Panc1 (cell line): ENCODE data around the gene RUNX1. TPM values are rescaled to one million over a fixed set of nuclear protein-coding genes. Genes with fewer than 3 reads are reported as not detected.
A peak's percentile ranks its signal among the peaks of the same experiment; 100 is the strongest.

Experiments
- ATAC-seq: fragments of 200-7000 bp; cut with Tn5 transposase; 2 replicates; pipeline ENCODE4 v1.9.1; 2020; ENCODE audit warnings: mild to moderate bottlenecking, moderate library complexity
- BruUV-seq: library from RNA; stranded (reverse); fragments of 400-500 nt; replicated peaks from 2 replicates; lab custom pipeline; 2021; lab: Mats Ljungman, UMichigan
- CTCF ChIA-PET: fragments of 300-600 bp; sonication (Branson Sonifier 250); formaldehyde crosslinking; loops from one replicate; lab custom pipeline; 2022; ENCODE audit warnings: antibody characterized with exemption; lab: Charles Lee
- POLR2A ChIA-PET: fragments of 300-600 bp; sonication (Branson Sonifier 250); formaldehyde crosslinking; loops from one replicate; lab custom pipeline; 2022; ENCODE audit warnings: antibody characterized with exemption; lab: Charles Lee
- DNase-seq: peaks from one replicate; pipeline ENCODE4 v3.0.0-alpha.2; 2010; ENCODE audit warnings: low read depth, low spot score
- H3K27ac ChIP-seq: 2 replicates; pipeline ENCODE4 v1.5.1; 2011; ENCODE audit warnings: mild to moderate bottlenecking, low read length, inconsistent platforms
- H3K27me3 ChIP-seq: fragments of 200-500 bp; sonication (Bioruptor generic); 2 replicates; pipeline ENCODE4 v1.6.0; 2014; ENCODE audit warnings: low read length, inconsistent platforms; ENCODE audit not compliant: control insufficient read depth, insufficient read depth
- H3K36me3 ChIP-seq: fragments of 200-500 bp; sonication (Bioruptor generic); 2 replicates; pipeline ENCODE4 v1.5.1; 2014; ENCODE audit warnings: inconsistent platforms, mild to moderate bottlenecking, low read length, moderate library complexity; ENCODE audit not compliant: control insufficient read depth, insufficient read depth
- H3K4me1 ChIP-seq: 2 replicates; pipeline ENCODE4 v1.5.1; 2011; ENCODE audit warnings: inconsistent platforms, mild to moderate bottlenecking, low read length, moderate library complexity; ENCODE audit not compliant: control insufficient read depth, insufficient read depth
- H3K4me3 ChIP-seq, 2 experiments: 2 replicates each; pipeline ENCODE4 v1.5.1; 2011 to 2012; ENCODE audit warnings: low read depth in 2 of 2, low read length in 2 of 2, mild to moderate bottlenecking in 2 of 2, inconsistent platforms in 1 of 2, moderate library complexity in 1 of 2
- H3K9me3 ChIP-seq: fragments of 200-500 bp; sonication (Bioruptor generic); 2 replicates; pipeline ENCODE4 v1.5.1; 2014; ENCODE audit warnings: low read depth, mild to moderate bottlenecking, inconsistent platforms, low read length, moderate library complexity; ENCODE audit not compliant: control insufficient read depth, insufficient read depth
- CTCF ChIP-seq: fragments of 450-650 bp; IDR thresholded peaks from 2 replicates; pipeline ENCODE4 v1.5.1; 2017; ENCODE audit warnings: mild to moderate bottlenecking
- POLR2AphosphoS5 ChIP-seq: IDR thresholded peaks from 2 replicates; pipeline ENCODE4 v1.6.1; 2012; ENCODE audit warnings: mild to moderate bottlenecking, low read depth, low read length, moderate library complexity
- REST ChIP-seq, 2 experiments: IDR thresholded peaks; 2 replicates each; pipeline ENCODE4 v1.6.1; 2011 to 2012; ENCODE audit warnings: low read depth in 2 of 2, control low read depth in 1 of 2, low read length in 1 of 2, mild to moderate bottlenecking in 1 of 2, moderate library complexity in 1 of 2; ENCODE audit not compliant: insufficient read depth in 1 of 2
- SIN3A ChIP-seq: IDR thresholded peaks from 2 replicates; pipeline ENCODE4 v1.6.1; 2012; ENCODE audit warnings: low read depth, mild to moderate bottlenecking, low read length, moderate library complexity, borderline replicate concordance; ENCODE audit not compliant: insufficient read depth
- TCF7L2 ChIP-seq: IDR thresholded peaks from 2 replicates; pipeline ENCODE4 v1.6.1; 2011; ENCODE audit warnings: mild to moderate bottlenecking, low read depth, low read length, inconsistent platforms
- in situ Hi-C: cut with HindIII; loops from 2 replicates; pipeline ENCODE4 v1.10.0; 2016; ENCODE audit warnings: low sequenced_read_pairs, low pct_unique_long_range_greater_than_20kb
- intact Hi-C: fragments of 100-400 bp; cut with micrococcal nuclease; formaldehyde crosslinking; loops from one replicate; pipeline ENCODE4 v1.10.0; 2022; ENCODE audit not compliant: unreplicated experiment
- total RNA-seq: library from RNA; stranded (reverse); gene quantifications from one replicate; pipeline ENCODE4 v1.2.1, GENCODE V29; 2021; ENCODE audit not compliant: unreplicated experiment

The RUNX1 gene
- total RNA-seq, 1 experiment from 2014 or later: 22.4 TPM

GRCh38 chr21:34887105-34887442, 162.0 kb downstream of the RUNX1 start:
- Histone ChIP-seq H3K27ac (peak overlapping the region; percentile 88; the same call in 1 of the 2 replicates), H3K9me3 (no peaks in the 10 kb centered on the region), H3K36me3 (no peaks in the 10 kb centered on the region; the same call in 1 of the 2 replicates), H3K4me1 (peaks cover 18% of the 10 kb centered on the region), H3K27me3 (no peaks in the 10 kb centered on the region), H3K4me3 (peak overlapping the region; percentile 65 to 71)
- in situ Hi-C loops: no loop called here
- intact Hi-C loops: no loop called here
- BruUV-seq: no TSS peak
- ChIA-PET POLR2A (no interaction called here), CTCF (no interaction called here)
- TF ChIP-seq TCF7L2 (no peak), REST (IDR thresholded peaks at IDR 0.05; ENCODE audit: insufficient read depth in 1 of 2, low read depth in 2 of 2, low read length in 1 of 2) (no peak), SIN3A (no peak)
- no peak for DNase-seq
- no peak for ATAC-seq

- DNase-seq (no peak), ATAC-seq (no peak)
- H3K4me1 ChIP-seq: peaks cover 20% of the 10 kb centered on the region
- intact Hi-C loops: no loop called here
- no TSS peak for BruUV-seq
- peak overlapping the region; percentile 84 for H3K27ac ChIP-seq
- no peaks in the 10 kb centered on the region for H3K27me3 ChIP-seq
- POLR2A ChIA-PET: no interaction called here
- H3K4me3 ChIP-seq: peak overlapping the region; percentile 65 to 71
- in situ Hi-C loops: no loop called here
- CTCF ChIA-PET: interaction anchor here (1.0 kb wide), 1 partner anchor 141 kb away, joined by 3 read pairs; no protein-coding TSS in a partner anchor
- H3K36me3 ChIP-seq: no peaks in the 10 kb centered on the region; the same call in 1 of the 2 replicates
- H3K9me3 ChIP-seq: no peaks in the 10 kb centered on the region
- TF ChIP-seq TCF7L2: 0 out of 2 replicates have a peak, but pooled peaks have one; percentile 2
- no peak for TF ChIP-seq SIN3A
These were observed 162.6 kb downstream of the RUNX1 start for GRCh38 chr21:34886240-34887104.

GRCh38 chr21:34885626-34886239, 163.4 kb downstream of the RUNX1 start:
- intact Hi-C loops: no loop called here

More at GRCh38 chr21:34885626-34886239, 163.4 kb downstream of the RUNX1 start:
- in situ Hi-C loops: no loop called here
- Histone ChIP-seq H3K36me3 (no peaks in the 10 kb centered on the region; the same call in 1 of the 2 replicates), H3K27me3 (no peaks in the 10 kb centered on the region), H3K4me1 (peaks cover 27% of the 10 kb centered on the region), H3K4me3 (peak overlapping the region; percentile 65 to 71), H3K9me3 (no peaks in the 10 kb centered on the region), H3K27ac (peak overlapping the region; percentile 84)
- DNase-seq: no peak
- TF ChIP-seq SIN3A (no peak), TCF7L2 (0 out of 2 replicates have a peak, but pooled peaks have one; percentile 33), CTCF (no peak), REST (IDR thresholded peaks at IDR 0.05; ENCODE audit: insufficient read depth in 1 of 2, low read depth in 2 of 2, low read length in 1 of 2) (no peak), POLR2AphosphoS5 (no peak)
- POLR2A ChIA-PET: no interaction called here
- CTCF ChIA-PET: interaction anchor here (1.0 kb wide), 1 partner anchor 140 kb away, joined by 3 read pairs; no protein-coding TSS in a partner anchor
- TSS peak; percentile 27 for BruUV-seq
- no peak for ATAC-seq
